NT2/D1 (cell line): ENCODE measurements around the gene EGFLAM.

Experiments used
- YY1 ChIP-seq: IDR thresholded peaks from 2 replicates; pipeline ENCODE4 v1.6.1; 2011; ENCODE audit not compliant: insufficient read length, insufficient read depth
- ZNF274 ChIP-seq: IDR thresholded peaks from 2 replicates; pipeline ENCODE4 v1.6.1; 2011; ENCODE audit warnings: mild to moderate bottlenecking, low read depth, low read length

DNA sequence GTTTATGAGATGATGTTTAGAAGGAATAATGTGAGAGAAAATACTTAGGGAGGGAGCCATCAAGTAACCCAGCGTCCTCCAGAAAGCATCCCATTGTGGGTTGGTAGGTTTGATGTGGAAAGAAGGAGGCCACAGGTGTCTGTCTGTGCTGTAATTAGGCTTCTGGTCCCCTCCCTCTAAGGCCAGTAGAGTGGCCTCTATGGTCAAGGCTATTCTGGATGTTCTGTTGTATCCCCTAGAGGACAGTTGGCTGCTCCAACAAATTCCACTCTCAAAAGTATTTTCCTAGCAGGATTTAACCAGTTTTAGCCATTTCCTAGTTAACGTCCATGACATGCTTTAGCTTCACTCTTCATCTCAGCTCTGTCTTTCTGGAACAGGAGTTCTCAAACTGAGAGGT, 106.5 kb downstream of the EGFLAM start:
- TF ChIP-seq YY1 (no peak), ZNF274 (no peak)
